ENCODE data around the gene CATSPER4. TPM values are rescaled to one million over a fixed set of nuclear protein-coding genes. Genes with fewer than 3 reads are reported as not detected.

CATSPER4 gene
- total RNA-seq, 1 experiment from 2014 or later, result not detected

DNA sequence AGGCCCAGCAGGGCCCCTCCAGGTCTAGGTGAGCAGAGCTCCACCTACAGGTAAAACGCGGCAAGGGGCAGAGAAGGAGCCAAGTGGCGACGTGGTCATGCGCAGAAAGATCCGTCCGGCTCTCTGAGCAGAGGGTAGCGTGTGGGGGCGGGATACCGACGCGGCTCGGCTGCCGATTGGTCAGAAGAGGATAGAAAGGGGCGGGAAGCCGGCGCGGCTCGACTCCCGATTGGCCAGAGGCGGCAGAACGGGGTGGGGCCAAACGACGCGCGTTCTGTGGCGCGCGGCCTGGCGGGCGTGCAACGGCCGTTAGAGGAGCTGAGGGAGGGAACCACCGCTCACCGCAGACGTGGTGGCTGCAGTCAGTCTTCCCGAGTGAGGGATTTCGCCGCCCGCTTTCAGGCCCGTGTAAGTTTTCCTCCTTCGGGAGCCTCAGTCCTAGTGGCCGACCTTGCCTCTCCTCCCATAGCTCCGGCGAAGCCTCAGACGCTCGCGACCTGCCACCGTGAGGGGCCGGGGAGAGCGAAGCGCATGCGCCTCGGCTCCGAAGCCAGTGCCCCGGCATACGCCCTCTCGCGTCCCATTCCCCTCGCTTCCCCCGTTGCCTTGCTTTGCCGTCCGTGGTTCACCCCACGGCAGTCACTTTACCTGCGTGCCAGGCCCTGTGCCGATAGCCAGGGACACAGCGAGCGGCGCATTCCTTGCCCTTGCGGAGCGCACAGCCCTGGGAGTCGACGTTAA is 43.7 kb downstream of the CATSPER4 start, which contains the start of gene CEP85:
Gene CEP85 (plus strand): TSS at position 298 of the 741 bp plus-strand sequence. CDS start 5,584 bp downstream, outside the sequence.
- H3K4ac ChIP-seq (ENCODE audit: low read depth, low read length), result no peak within 1 kb of the TSS
- no peak within 1 kb of the TSS for H2BK12ac ChIP-seq (ENCODE audit: insufficient read length, low read depth, low read length)
- H4K5ac ChIP-seq (ENCODE audit: insufficient read length, low read depth, low read length), result no peak within 1 kb of the TSS
- H3K9ac ChIP-seq (ENCODE audit: extremely low read depth, insufficient read length, low read length), result peak within 1 kb of the TSS; percentile 81
- H3K9me3 ChIP-seq (ENCODE audit: control insufficient read depth, low read depth, low read length), result no peaks in the 10 kb centered on the region
- no peaks in the 10 kb centered on the region for H3K4me1 ChIP-seq (ENCODE audit: insufficient read depth, low read length)
- no peak within 1 kb of the TSS for H2BK120ac ChIP-seq (ENCODE audit: low read depth, low read length, poor library complexity, severe bottlenecking)
- H4K20me1 ChIP-seq (ENCODE audit: control insufficient read depth, insufficient read depth, insufficient read length), result no peaks in the 10 kb centered on the region
- no peak within 1 kb of the TSS for H3K27ac ChIP-seq (ENCODE audit: insufficient read length, low read depth, low read length)
- H2BK15ac ChIP-seq (ENCODE audit: low read depth, low read length), result no peak within 1 kb of the TSS
- peaks cover 5% of the 10 kb centered on the region for H3K27me3 Mint-ChIP-seq (ENCODE audit: low read depth)
- peaks cover 18 to 20% (median 19%) of the 10 kb centered on the region in 3 experiments; a peak in 6 of 7 replicates for H3K36me3 Mint-ChIP-seq (ENCODE audit: insufficient read depth in 1 of 3, low read depth in 3 of 3)
- no CpG with 5 or more reads among the region's 73 CpGs for WGBS (ENCODE audit: extremely low coverage, insufficient read length, low lambda C conversion rate)
- H3K27ac Mint-ChIP-seq, result peak within 1 kb of the TSS; percentile 38 to 97 (median 65)
- DNase-seq, result peak; percentile 98
- peak within 1 kb of the TSS; percentile 77 for H3K4me2 ChIP-seq (ENCODE audit: insufficient read depth, insufficient read length, low read length)
- no peak within 1 kb of the TSS for H2BK20ac ChIP-seq (ENCODE audit: low read depth, low read length, poor library complexity, severe bottlenecking)
- H2AK5ac ChIP-seq (ENCODE audit: insufficient read length, low read length), result no peak within 1 kb of the TSS
- H3K14ac ChIP-seq (ENCODE audit: insufficient read depth, low read length), result peak within 1 kb of the TSS; percentile 74; the same call in 1 of the 2 replicates
- peaks cover 10% of the 10 kb centered on the region for H3K23me2 ChIP-seq (ENCODE audit: insufficient read length, low read depth, low read length, poor library complexity, severe bottlenecking)
- peaks cover 4 to 12% of the 10 kb centered on the region in 2 experiments for H3K9me3 Mint-ChIP-seq
- H3K79me2 ChIP-seq (ENCODE audit: insufficient read depth, low read length), result peaks cover 22% of the 10 kb centered on the region; the same call in 1 of the 2 replicates
- peaks cover 23 to 24% of the 10 kb centered on the region in 2 experiments for H3K4me1 Mint-ChIP-seq
- H3K79me1 ChIP-seq (ENCODE audit: insufficient read depth, low read depth, low read length, poor library complexity, severe bottlenecking), result peaks cover 6% of the 10 kb centered on the region
- no peak within 1 kb of the TSS for H3T11ph ChIP-seq (ENCODE audit: low read length)
- no peaks in the 10 kb centered on the region for H3K27me3 ChIP-seq (ENCODE audit: insufficient read depth, low read length)
- no peak within 1 kb of the TSS for H4K91ac ChIP-seq (ENCODE audit: insufficient read length, low read depth, low read length)
- TF ChIP-seq, protein P1, sequence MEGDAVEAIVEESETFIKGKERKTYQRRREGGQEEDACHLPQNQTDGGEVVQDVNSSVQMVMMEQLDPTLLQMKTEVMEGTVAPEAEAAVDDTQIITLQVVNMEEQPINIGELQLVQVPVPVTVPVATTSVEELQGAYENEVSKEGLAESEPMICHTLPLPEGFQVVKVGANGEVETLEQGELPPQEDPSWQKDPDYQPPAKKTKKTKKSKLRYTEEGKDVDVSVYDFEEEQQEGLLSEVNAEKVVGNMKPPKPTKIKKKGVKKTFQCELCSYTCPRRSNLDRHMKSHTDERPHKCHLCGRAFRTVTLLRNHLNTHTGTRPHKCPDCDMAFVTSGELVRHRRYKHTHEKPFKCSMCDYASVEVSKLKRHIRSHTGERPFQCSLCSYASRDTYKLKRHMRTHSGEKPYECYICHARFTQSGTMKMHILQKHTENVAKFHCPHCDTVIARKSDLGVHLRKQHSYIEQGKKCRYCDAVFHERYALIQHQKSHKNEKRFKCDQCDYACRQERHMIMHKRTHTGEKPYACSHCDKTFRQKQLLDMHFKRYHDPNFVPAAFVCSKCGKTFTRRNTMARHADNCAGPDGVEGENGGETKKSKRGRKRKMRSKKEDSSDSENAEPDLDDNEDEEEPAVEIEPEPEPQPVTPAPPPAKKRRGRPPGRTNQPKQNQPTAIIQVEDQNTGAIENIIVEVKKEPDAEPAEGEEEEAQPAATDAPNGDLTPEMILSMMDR (conservative IDR thresholded peaks at IDR 0.05), result peak; percentile 94
- no peak within 1 kb of the TSS for H3K23ac ChIP-seq (ENCODE audit: insufficient read length, low read depth, low read length)
- no peak within 1 kb of the TSS for H4K8ac ChIP-seq (replicated peaks; ENCODE audit: insufficient read length, low read depth, low read length)
- H3K56ac ChIP-seq (ENCODE audit: insufficient read length, low read depth, low read length), result no peak within 1 kb of the TSS
- H2AFZ ChIP-seq (ENCODE audit: low read length), result peak within 1 kb of the TSS; percentile 5
- H3K18ac ChIP-seq (ENCODE audit: insufficient read length, low read depth, low read length), result peak within 1 kb of the TSS; percentile 23
- peak within 1 kb of the TSS; percentile 96 to 98 for H3K4me3 Mint-ChIP-seq
- no peak within 1 kb of the TSS for H2BK5ac ChIP-seq (ENCODE audit: insufficient read length, low read length)
